OCI-M2 (cell line): ENCODE data around the gene CALCA.
"Not testable (repeated sequence)": the region's sequence is repeated elsewhere in the genome, so short reads cannot be mapped to it uniquely, and the experiment has no call there.

ENCODE experiments used
- DNase-seq: peaks from one replicate; lab custom pipeline; 2025; ENCODE audit not compliant: unreplicated experiment; lab: John Stamatoyannopoulos, UW

The CALCA gene, protein sequence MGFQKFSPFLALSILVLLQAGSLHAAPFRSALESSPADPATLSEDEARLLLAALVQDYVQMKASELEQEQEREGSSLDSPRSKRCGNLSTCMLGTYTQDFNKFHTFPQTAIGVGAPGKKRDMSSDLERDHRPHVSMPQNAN

GRCh38 chr11:14971865-14972580 is at the start of gene CALCA:
Gene CALCA, minus strand, starts transcription at chr11:14972351. Its CDS starts 1,159 bp downstream, at chr11:14971192.
- no peak for DNase-seq

DNA sequence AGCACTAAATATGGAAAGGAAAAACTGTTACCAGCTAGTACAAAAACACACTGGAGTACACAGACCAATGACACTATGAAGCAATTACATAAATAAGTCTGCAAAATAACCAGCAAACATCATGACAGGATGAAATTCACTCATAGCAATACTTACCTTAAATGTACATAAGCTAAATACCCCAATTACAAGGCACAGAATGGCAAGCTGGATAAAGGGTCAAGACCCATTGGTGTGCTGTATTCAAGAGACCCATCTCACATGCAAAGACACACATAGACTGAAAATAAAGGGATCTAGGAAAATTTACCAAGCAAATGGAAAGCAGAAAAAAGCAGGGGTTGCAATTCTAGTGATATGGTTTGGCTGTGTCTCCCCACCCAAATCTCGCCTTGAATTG is 44.0 kb upstream of the CALCA start:
- DNase-seq: no peak

GRCh38 chr11:15011776-15012345 is 39.7 kb upstream of the CALCA start:
- no peak for DNase-seq

- no peak for DNase-seq
These were observed 38.7 kb upstream of the CALCA start for GRCh38 chr11:15010865-15011264.

DNA sequence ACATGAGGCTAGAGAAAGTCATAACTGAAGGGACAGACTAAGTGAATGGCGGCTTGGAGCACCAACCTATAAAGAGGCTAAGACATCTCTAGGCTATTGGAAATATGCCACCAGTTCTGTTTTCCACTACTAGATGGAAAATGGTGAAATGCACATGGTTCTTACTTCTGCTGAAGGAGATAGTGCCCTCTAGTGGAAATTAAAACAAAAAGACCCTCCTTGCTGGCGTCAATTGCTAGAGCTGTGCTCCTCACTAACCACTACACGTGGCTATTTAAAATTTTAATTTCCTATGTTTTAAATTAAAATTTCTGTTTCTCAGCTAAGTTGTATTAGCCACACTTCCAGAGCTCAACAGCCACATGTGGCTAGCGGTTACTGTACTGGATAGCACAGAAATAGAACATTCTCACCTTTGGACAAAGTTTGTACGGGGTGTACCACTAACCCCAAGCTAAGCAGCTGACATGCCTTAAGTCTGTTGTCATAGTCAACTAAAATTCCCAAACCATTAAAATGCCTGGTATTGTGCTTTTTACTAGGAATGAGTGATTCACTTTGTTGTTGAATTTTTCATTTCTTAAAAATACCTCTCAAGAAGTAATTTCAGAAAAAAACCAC is 34.1 kb upstream of the CALCA start:
- DNase-seq: no peak

DNA sequence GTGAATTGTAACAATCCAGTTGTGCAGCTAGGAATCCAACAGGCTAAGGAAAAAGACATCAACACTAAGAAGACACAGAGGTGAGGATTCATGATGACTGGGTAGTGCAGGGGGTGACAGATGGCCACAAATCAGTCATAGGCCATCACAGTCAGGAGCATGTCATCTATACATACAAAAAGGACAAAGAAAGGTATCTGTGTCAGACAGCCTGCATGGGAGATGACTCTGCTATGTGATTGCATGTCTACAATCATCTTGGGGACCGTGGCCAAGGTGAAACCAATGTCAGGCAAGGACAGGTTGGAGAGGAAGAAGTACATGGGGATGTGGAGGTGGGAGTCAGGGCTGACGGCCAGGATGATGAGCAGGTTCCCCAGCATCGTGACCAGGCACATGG is 16.0 kb upstream of the CALCA start:
- not testable (repeated sequence) for DNase-seq

GRCh38 chr11:14981507-14981906 is 9.4 kb upstream of the CALCA start:
- no peak for DNase-seq

DNA sequence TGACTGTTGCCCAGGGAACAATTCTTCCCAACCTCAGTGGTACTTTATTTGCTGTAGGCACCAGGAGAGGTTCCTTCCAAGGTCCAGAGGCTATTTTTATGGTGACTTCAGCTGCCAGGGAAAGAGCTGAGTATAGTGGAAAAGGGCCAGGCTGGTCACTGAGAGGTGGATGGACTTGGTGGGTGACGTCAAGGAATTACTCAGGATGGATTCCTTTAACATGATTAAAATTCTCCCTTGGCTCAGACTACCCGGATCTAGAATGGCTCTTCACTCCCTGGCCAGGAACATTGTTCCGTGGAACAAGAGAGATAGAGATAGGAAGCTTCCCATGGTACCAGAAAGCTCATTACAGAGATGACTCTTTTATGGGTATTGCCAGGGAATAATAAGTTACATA is 8.7 kb upstream of the CALCA start:
- DNase-seq: no peak

DNA sequence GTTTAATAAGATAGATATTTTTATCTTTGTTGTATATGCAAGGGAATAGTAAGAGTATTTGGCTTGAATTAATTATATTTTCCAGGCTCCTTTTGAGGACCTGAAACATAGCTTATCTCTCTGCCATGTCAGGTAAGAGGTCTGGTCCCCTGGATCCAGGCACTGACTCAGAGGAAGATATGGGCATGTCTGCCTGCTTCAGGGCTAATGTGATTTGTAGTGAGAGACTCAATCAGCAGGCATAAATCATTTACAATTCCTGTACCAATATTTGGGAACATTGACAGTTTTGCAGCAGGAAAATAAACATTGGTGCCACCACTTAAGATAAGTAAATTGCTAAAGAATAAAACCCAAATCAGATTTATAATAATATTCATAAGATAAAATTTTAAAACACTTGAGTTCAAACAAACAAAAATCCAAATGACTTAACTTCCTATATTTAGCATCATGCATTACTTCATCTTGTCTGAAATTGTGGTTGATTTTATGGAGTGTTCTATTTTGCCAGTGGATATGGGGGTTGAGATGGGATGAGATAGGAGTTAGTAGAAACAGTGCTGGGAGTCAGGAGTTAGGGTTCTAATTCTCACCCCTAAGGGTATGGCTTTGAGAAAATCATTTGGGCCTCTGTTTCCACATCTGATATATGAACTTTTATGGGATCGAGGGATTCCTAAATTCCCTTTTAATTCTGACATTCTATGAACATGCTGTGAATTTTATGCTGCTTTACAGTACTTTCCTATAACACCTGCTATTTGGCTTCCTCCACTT is 5.1 kb upstream of the CALCA start:
- DNase-seq: no peak

DNA sequence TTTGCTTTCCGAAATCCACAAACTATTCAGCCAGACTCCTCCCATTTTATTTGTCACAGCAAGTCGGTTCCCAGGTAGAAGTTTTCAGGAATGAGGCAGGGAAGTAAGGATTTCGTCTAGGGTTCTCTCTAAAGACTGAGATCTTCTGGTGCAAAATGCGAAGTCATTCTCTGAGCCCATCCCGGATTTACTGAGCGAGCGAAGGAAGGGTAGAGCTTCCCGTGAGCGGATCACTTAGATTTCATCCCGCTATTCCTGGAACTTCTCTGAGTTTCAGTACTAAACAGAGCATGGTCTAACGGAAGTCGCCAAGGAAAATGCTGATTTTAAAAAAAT is 3.1 kb upstream of the CALCA start:
- no peak for DNase-seq

- DNase-seq: peak; percentile 12
These were observed 2.5 kb upstream of the CALCA start for GRCh38 chr11:14974515-14975251.

GRCh38 chr11:14973621-14974514 is 1.7 kb upstream of the CALCA start:
- DNase-seq: no peak

DNA sequence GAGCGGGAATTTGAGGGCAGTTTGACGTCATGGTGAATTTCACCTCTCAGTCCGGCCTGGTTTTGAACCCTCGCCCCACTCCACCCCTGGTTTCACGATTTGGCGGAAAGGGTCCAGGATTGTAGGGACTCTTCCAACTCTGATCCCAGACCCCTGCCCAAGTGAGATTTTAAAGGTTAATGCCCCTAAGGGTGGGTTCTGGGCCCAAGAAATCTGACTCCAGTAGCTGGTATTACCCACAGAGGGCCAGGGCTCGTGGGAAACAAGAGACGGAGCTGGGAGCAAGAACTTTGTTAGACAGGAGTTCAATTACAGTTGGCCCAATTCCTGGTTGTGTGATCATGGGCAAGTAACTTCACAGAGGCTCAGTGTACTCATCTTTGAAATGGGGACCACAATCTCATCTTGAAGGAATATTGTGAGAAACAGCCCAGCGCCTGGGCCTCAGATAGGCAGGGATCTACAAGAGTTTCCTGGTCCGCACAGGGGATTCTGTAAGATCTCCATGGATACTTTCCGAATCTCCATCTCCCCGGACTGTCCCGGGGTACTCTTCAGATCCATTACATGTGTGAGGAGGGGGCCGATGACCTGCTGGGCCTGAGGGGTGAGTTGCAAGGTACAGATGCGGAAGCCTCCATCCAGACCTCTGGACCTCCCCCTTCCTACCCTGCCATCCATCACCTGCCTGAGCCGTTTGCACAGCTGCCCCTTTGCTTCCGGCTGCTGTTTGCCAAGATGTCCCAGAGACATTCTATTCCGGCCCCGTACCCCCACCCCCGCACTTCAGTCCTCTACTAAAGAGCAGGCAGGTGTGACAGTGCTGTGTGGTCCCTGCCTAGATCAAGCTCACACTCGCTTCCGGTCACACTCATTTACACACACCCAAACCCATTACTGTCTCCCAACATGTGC is 687 bp upstream of the CALCA start:
- DNase-seq: no peak

GRCh38 chr11:14969901-14970323 is 2.2 kb downstream of the CALCA start:
- DNase-seq: no peak

GRCh38 chr11:14967581-14968243 is 4.4 kb downstream of the CALCA start:
- DNase-seq: no peak

- no peak for DNase-seq
These were observed 16.0 kb downstream of the CALCA start for GRCh38 chr11:14956111-14956510.

- no peak for DNase-seq
These were observed 17.6 kb downstream of the CALCA start for GRCh38 chr11:14954581-14954980.

DNA sequence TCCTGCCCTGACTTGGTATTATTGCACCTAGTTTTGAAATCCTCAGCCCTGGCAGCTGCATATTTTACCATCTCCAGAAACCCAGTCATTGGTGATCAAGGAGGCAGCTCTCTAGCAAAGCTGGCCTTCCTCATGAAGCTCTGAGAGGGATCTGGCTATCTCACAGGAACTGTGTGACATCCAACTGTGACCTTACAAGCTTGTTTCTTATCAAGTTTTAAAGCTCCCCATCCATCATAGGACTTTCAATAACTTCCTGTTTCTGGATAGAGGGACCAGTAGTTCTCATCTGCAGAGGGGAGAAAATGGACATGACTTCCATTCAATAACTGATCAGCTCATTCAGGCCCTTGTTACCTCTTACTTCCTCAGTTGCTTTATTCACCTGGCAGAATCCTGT is 18.2 kb downstream of the CALCA start:
- DNase-seq: no peak
